OCI-LY1 (cell line): ENCODE results near the gene SHKBP1.

Experiments used
- H2AFZ ChIP-seq: fragments of 200-600 bp; sonication (generic), shearing (Covaris generic); 2 replicates; pipeline ENCODE4 v1.6.0; 2014; ENCODE audit warnings: antibody characterized with exemption, mild to moderate bottlenecking, low read length
- H3F3A ChIP-seq: fragments of 200-600 bp; sonication (generic), shearing (Covaris generic); 2 replicates; pipeline ENCODE4 v1.6.0; 2014; ENCODE audit warnings: mild to moderate bottlenecking, antibody characterized with exemption, low read length, moderate library complexity; ENCODE audit not compliant: insufficient read depth
- H3K27ac ChIP-seq: fragments of 200-600 bp; sonication (generic); 2 replicates; pipeline ENCODE4 v1.5.1; 2014; ENCODE audit warnings: low read length, mixed run types, mild to moderate bottlenecking, low read depth; ENCODE audit not compliant: poor library complexity, severe bottlenecking
- H3K27me3 ChIP-seq: fragments of 200-600 bp; sonication (generic); 2 replicates; pipeline ENCODE4 v1.6.0; 2014; ENCODE audit warnings: antibody characterized with exemption, mild to moderate bottlenecking, low read length, moderate library complexity; ENCODE audit not compliant: insufficient read depth
- H3K36me3 ChIP-seq: fragments of 200-600 bp; sonication (generic); 2 replicates; pipeline ENCODE4 v1.6.1; 2014; ENCODE audit warnings: mild to moderate bottlenecking, antibody characterized with exemption, low read length, moderate library complexity, mixed read lengths; ENCODE audit not compliant: insufficient read depth
- H3K4me1 ChIP-seq: fragments of 200-600 bp; sonication (generic); 2 replicates; pipeline ENCODE4 v1.5.1; 2014; ENCODE audit warnings: mild to moderate bottlenecking, low read length, moderate library complexity; ENCODE audit not compliant: insufficient read depth, severe bottlenecking
- H3K4me2 ChIP-seq: fragments of 200-600 bp; sonication (generic), shearing (Covaris generic); 2 replicates; pipeline ENCODE4 v1.6.1; 2014; ENCODE audit warnings: low read length
- H3K4me3 ChIP-seq: fragments of 200-600 bp; sonication (generic); 2 replicates; pipeline ENCODE4 v1.5.1; 2014; ENCODE audit warnings: low read length, low read depth, mild to moderate bottlenecking, mixed read lengths; ENCODE audit not compliant: poor library complexity, severe bottlenecking
- H3K79me2 ChIP-seq: fragments of 200-600 bp; shearing (Covaris generic); 2 replicates; pipeline ENCODE4 v1.6.1; 2016; ENCODE audit warnings: mixed run types, low read length, mixed read lengths; ENCODE audit not compliant: insufficient read depth
- H3K9ac ChIP-seq: fragments of 200-600 bp; sonication (generic), shearing (Covaris generic); 2 replicates; pipeline ENCODE4 v1.6.1; 2014; ENCODE audit warnings: mild to moderate bottlenecking, low read length, mixed read lengths
- H3K9me2 ChIP-seq: fragments of 200-600 bp; sonication (generic), shearing (Covaris generic); 2 replicates; pipeline ENCODE4 v1.6.1; 2014; ENCODE audit warnings: low read depth, mild to moderate bottlenecking, low read length, mixed read lengths
- H3K9me3 ChIP-seq: fragments of 200-600 bp; shearing (Covaris generic); 2 replicates; pipeline ENCODE4 v1.6.1; 2014; ENCODE audit warnings: low read length, mixed read lengths
- H4K20me1 ChIP-seq: fragments of 200-600 bp; sonication (generic), shearing (Covaris generic); 2 replicates; pipeline ENCODE4 v1.6.0; 2016; ENCODE audit warnings: mild to moderate bottlenecking, low read length; ENCODE audit not compliant: insufficient read depth
- EZH2 ChIP-seq: fragments of 200-600 bp; sonication (generic), shearing (Covaris generic); IDR thresholded peaks from 2 replicates; pipeline ENCODE4 v1.8.0; 2017; ENCODE audit warnings: borderline replicate concordance, mixed run types, mild to moderate bottlenecking, antibody characterized with exemption, low read length, moderate library complexity, mixed read lengths
- TF ChIP-seq, protein P1 (sequence below): fragments of 200-600 bp; sonication (generic), shearing (Covaris generic); IDR thresholded peaks from 2 replicates; pipeline ENCODE4 v1.5.1; 2017; ENCODE audit warnings: mild to moderate bottlenecking, antibody characterized with exemption, low read length, moderate library complexity, mixed read lengths

SHKBP1 gene

GRCh38 chr19:40553885-40554857 is 22.5 kb upstream of the SHKBP1 start:
- H3K79me2 ChIP-seq = no peaks in the 10 kb centered on the region
- no peak overlapping the region for H2AFZ ChIP-seq
- no peaks in the 10 kb centered on the region for H3K36me3 ChIP-seq
- no peaks in the 10 kb centered on the region for H4K20me1 ChIP-seq
- no peaks in the 10 kb centered on the region for H3K9me3 ChIP-seq
- H3K27me3 ChIP-seq = 0 out of 2 replicates have a peak, but pooled peaks cover 4% of the 10 kb centered on the region
- no peak overlapping the region for H3K4me2 ChIP-seq
- H3K9ac ChIP-seq = no peak overlapping the region
- H3F3A ChIP-seq = no peaks in the 10 kb centered on the region
- no peaks in the 10 kb centered on the region for H3K9me2 ChIP-seq
- H3K4me3 ChIP-seq = no peak overlapping the region
- TF ChIP-seq, protein P1, sequence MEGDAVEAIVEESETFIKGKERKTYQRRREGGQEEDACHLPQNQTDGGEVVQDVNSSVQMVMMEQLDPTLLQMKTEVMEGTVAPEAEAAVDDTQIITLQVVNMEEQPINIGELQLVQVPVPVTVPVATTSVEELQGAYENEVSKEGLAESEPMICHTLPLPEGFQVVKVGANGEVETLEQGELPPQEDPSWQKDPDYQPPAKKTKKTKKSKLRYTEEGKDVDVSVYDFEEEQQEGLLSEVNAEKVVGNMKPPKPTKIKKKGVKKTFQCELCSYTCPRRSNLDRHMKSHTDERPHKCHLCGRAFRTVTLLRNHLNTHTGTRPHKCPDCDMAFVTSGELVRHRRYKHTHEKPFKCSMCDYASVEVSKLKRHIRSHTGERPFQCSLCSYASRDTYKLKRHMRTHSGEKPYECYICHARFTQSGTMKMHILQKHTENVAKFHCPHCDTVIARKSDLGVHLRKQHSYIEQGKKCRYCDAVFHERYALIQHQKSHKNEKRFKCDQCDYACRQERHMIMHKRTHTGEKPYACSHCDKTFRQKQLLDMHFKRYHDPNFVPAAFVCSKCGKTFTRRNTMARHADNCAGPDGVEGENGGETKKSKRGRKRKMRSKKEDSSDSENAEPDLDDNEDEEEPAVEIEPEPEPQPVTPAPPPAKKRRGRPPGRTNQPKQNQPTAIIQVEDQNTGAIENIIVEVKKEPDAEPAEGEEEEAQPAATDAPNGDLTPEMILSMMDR = no peak
- no peak for TF ChIP-seq EZH2
- peaks cover 3% of the 10 kb centered on the region for H3K4me1 ChIP-seq
- no peak overlapping the region for H3K27ac ChIP-seq

- no peaks in the 10 kb centered on the region for H3K9me3 ChIP-seq
- TF ChIP-seq EZH2 = no peak
- TF ChIP-seq, protein P1 = no peak
- no peaks in the 10 kb centered on the region for H3K79me2 ChIP-seq
- no peaks in the 10 kb centered on the region for H3K4me1 ChIP-seq
- H3K9ac ChIP-seq = no peak overlapping the region
- no peaks in the 10 kb centered on the region for H3K36me3 ChIP-seq
- H3K27ac ChIP-seq = no peak overlapping the region
- no peaks in the 10 kb centered on the region for H3K9me2 ChIP-seq
- H3F3A ChIP-seq = no peaks in the 10 kb centered on the region
- H3K27me3 ChIP-seq = 0 out of 2 replicates have a peak, but pooled peaks cover 4% of the 10 kb centered on the region
- no peak overlapping the region for H3K4me3 ChIP-seq
- no peak overlapping the region for H2AFZ ChIP-seq
- no peak overlapping the region for H3K4me2 ChIP-seq
- H4K20me1 ChIP-seq = no peaks in the 10 kb centered on the region
These were observed 20.5 kb upstream of the SHKBP1 start for GRCh38 chr19:40555978-40556689.

GRCh38 chr19:40556953-40557530 is 19.6 kb upstream of the SHKBP1 start:
- H2AFZ ChIP-seq = no peak overlapping the region
- H3K36me3 ChIP-seq = no peaks in the 10 kb centered on the region
- no peaks in the 10 kb centered on the region for H3K79me2 ChIP-seq
- 0 out of 2 replicates have a peak, but pooled peaks cover 4% of the 10 kb centered on the region for H3K27me3 ChIP-seq
- no peak overlapping the region for H3K27ac ChIP-seq
- no peaks in the 10 kb centered on the region for H4K20me1 ChIP-seq
- no peak overlapping the region for H3K4me3 ChIP-seq
- H3K9me2 ChIP-seq = no peaks in the 10 kb centered on the region
- no peaks in the 10 kb centered on the region for H3F3A ChIP-seq
- H3K4me1 ChIP-seq = no peaks in the 10 kb centered on the region
- no peak overlapping the region for H3K9ac ChIP-seq
- H3K4me2 ChIP-seq = no peak overlapping the region
- H3K9me3 ChIP-seq = no peaks in the 10 kb centered on the region
- no peak for TF ChIP-seq EZH2
- TF ChIP-seq, protein P1 = no peak
